ENCODE data around the gene NLRC4.

DNA sequence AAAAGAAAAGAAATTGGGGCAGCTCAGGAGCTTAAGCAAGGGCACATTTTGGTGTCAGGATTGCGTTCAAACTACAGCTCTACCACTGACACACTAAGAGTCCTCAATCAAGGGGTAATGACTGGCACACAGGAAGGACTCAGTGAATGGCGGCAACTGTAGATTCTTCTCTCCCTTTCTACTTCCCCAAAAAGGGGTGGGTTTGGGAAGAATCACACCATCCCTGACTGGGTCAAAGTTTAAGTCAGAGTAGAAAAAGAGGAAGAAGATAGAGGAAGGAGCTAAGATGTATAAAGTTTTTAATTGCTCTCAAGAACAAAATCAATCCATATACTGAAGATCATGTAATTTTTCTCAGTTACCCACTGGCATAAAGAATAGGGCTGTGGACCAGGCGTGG is 2.6 kb downstream of the NLRC4 start:
- no peak for TF ChIP-seq POLR2A (IDR thresholded peaks at IDR 0.05)
- TF ChIP-seq, protein P1, sequence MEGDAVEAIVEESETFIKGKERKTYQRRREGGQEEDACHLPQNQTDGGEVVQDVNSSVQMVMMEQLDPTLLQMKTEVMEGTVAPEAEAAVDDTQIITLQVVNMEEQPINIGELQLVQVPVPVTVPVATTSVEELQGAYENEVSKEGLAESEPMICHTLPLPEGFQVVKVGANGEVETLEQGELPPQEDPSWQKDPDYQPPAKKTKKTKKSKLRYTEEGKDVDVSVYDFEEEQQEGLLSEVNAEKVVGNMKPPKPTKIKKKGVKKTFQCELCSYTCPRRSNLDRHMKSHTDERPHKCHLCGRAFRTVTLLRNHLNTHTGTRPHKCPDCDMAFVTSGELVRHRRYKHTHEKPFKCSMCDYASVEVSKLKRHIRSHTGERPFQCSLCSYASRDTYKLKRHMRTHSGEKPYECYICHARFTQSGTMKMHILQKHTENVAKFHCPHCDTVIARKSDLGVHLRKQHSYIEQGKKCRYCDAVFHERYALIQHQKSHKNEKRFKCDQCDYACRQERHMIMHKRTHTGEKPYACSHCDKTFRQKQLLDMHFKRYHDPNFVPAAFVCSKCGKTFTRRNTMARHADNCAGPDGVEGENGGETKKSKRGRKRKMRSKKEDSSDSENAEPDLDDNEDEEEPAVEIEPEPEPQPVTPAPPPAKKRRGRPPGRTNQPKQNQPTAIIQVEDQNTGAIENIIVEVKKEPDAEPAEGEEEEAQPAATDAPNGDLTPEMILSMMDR (IDR thresholded peaks at IDR 0.05): no peak

All from lower leg skin (tissue), 3 donors.